ENCODE results near the gene HEY2.
"Not testable (repeated sequence)": the region's sequence is repeated elsewhere in the genome, so short reads cannot be mapped to it uniquely, and the experiment has no call there.

HEY2 gene

DNA sequence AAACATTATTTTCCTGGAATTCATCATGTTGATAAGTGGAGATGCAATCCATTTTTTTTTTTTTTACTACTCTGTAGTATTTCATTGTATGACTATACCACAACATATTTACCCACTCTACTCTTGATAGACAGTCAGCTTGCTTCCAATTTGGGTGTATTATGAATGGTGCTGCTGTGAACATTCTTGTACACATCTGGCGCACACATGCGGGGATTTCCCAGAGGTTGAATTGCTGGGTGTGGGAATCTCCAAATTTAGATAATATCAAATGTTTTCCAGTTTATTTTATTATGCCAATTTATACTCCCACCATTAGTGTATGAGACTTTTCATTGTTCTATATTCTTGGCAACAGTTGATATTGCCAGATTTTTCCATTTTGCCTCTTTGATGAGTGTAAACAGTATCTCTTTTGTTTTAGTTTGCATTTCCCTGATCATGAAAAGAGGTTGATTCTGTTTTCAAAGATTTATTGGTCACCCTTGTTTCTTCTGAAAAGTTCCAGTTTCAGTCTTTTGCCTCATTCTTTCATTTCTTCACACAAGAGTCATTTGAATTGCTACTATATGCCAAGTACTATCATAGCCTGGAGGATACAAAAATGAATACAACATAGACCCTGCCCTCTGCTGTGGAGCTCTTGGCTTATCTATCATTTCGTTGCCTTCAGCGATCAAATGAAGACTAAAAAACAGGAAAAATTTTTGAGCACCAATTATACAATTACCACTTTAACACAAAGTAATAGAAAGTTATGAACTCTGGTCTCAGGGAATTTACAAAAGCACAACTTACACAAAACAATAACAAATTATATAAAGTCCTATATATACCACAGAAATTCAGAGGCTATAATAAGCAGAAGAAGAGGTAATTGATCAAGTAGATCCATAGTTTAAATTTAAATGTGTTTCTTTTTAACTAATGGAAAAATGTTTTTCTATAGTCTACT is 24.2 kb downstream of the HEY2 start:
- no peak for FAIRE-seq

DNA sequence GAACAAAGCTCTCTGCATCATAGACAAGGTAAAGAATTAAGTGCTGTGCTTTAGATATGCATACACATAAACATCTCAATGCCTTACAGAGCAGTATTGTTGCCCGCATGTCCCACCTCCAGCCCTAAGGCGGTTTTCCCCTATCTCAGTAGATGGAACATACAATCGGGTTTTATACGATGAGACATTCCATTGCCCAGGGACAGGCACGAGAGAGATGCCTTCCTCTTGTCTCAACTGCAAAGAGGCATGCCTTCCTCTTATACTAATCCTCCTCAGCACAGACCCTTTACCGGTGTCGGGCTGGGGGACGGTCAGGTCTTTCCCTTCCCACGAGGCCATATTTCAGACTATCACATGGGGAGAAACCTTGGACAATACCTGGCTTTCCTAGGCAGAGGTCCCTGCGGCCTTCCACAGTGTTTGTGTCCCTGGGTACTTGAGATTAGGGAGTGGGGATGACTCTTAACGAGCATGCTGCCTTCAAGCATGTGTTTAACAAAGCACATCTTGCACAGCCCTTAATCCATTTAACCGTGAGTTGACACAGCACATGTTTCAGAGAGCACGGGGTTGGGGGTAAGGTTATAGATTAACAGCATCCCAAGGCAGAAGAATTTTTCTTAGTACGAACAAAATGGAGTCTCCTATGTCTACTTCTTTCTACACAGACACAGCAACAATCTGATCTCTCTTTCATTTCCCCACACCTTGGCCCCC is 26.8 kb downstream of the HEY2 start:
- FAIRE-seq, result not testable (repeated sequence)

DNA sequence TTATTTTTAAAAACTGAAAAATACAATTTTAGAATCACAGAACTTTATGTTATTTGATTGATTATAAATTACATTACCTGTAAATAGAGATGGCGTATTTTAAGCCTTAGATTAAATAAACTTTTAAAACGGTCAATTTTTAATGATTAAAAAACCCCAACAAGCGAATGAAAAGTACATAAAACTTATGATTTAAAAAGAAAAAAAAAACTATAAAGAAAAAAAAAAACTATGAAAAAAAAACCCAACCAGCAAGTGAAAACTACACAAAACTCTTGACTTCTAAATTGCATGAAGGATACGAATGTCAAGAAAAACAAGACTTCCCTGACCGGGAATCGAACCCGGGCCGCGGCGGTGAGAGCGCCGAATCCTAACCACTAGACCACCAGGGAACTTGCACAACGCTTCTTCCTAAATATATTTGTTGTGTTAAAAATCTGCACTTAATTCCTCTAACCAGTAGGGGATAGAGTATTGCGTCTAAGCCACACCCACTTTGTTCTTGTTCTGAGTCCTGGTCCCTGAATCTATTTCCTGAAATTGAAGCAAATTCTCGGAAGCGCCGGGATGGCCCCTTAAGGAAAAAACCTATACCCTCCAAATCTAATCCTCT is 30.6 kb downstream of the HEY2 start:
- FAIRE-seq, result peak; percentile 78

DNA sequence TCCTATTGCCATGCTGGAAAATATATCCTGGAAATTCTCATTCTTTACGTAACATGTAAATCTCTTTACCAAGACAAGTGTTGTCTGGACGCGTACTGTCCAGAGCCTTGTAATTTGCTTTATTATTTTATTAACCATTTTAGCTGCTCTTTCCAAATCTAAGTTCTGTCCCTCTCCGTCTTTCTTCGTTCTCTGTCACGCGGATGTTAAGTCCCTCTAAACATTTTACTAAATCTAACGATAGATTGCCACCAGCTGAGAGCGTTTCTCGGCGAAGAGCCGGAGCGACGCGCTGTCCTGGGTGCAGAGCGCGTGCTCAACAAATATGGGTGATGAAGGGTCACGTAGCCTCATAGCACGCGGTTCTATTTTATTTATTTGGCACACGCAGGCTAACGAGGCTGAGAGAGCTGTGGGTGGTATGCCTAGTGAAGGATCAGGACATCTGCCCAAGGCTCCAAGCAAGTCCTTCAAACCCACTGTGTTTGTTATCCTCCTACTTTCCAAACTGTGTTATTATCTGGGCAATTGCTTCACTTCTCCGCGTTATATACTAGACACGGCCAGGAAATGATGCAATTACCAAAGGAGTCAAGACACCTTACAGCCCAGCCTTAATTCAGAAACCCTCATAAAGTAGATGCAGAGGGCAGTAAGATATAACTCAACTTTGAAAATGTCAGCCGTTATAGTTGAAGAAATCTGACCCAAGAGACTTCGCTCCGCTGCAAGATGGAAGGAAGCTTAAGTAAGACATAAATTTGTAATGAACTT is 31.3 kb downstream of the HEY2 start:
- FAIRE-seq, result no peak

DNA sequence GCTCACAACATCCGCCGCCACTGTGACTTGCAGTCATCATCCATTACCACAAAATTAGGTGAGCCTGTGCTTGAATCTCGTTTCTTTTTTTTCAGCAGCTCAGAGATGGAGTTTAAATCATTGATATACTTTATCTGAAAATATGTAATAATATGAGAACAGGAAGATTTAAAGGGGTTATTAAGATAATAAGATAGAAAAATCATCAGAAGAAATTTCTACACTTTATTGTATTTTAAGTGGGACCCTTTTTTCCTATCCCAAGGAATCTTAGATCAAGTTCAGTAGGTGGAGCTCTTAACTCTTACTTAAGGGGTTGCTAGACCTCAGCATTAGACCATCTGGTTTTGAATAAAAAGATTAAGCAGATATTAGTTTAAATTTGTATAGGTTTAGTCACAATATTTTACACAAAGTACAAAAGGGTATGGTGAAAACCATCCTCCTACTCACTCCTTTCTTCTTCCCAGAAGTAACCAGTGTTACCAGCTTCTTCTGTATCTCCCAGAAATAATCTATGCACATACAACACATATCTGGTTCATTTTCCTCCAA is 32.0 kb downstream of the HEY2 start:
- peak; percentile 56 for FAIRE-seq

DNA sequence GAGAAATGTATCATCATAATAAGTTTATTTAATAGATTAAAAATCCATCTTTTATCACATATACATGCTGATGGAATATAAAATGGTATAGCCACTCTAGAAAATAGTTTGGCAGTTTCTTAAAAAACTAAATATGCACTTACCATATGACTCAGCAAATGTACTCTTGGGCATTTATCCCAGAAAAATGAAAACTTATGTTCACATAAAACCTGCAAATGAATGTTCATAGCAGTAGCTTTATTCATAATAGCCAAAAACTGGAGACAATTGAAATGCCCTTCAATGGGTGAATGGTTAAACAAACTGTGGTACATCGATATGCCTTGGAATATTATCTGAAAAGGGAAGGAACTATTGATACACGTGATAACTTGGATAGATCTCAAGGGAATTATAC is 34.9 kb downstream of the HEY2 start:
- FAIRE-seq, result no peak

DNA sequence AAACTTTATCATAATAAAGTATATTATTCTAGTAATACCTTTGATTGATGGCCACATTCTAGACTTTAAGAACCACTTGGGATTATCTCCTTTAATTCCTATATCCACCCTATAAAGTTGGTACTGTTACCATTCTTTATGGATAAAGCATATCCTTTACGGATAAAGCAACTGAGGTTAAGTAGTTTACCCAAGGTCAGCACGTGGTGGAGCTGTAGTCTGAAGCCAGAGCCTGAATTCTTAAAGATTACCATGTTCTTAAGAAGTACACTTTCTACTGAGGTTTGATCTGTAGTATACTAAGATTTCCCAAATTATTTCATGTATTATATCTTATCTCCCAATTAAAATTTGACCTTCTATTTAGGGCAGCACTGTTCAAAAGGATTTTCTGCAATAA is 38.4 kb downstream of the HEY2 start:
- no peak for FAIRE-seq

DNA sequence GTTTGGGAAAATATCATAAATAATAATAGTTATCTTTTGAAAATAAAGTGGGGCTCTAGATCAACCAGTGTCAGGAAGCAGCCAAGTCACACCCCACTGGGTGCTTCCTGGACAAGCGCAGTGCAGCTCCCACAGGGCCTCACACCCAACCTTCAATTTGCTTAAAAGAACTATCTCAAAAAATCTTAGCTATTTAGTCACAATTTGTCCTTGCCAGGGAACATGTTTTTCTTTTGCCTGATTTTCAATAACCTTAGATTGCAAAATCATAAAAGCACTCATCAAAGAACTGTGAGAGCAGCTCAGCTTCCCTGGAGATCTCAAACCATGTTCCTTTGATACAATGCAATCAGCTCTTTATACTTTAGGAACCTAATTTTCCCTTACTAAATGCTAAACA is 39.7 kb downstream of the HEY2 start:
- FAIRE-seq, result no peak

DNA sequence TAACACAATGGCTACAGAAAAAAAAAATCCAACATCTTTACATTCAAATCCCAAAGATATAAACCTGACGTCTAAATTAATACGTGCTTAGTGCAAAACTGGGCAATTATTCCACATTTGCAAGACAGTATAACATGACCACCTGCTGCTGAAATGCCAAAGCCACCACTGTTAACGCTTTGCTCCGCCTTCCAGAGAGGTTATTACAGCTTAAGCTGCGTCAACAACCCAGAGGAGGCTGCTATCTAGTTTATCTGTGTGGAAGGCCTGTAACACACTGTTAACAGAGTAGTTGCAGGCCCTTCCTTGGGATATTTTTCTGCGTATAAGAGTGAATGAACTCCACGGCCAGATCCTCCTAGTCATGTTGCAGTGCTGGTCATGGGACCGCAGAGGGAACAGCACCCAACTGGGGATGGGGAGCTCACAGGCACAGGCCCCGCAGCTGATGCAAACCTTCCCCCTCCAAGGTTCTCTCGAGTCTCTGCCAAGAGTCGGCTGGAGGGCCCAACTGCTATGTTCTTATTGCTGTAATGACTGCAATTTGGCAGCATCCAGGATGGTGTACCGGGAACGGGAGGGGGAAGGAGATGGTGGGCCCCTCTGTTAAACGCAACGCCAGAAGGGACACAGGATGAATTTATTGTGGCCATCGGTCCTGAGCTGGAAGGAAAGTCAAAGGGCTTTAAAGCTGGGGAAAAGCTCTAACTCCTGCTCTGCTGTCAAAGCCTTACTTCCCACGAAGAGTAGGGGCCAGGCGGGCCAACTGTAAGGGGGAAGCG is 40.3 kb downstream of the HEY2 start:
- peak; percentile 68 for FAIRE-seq

DNA sequence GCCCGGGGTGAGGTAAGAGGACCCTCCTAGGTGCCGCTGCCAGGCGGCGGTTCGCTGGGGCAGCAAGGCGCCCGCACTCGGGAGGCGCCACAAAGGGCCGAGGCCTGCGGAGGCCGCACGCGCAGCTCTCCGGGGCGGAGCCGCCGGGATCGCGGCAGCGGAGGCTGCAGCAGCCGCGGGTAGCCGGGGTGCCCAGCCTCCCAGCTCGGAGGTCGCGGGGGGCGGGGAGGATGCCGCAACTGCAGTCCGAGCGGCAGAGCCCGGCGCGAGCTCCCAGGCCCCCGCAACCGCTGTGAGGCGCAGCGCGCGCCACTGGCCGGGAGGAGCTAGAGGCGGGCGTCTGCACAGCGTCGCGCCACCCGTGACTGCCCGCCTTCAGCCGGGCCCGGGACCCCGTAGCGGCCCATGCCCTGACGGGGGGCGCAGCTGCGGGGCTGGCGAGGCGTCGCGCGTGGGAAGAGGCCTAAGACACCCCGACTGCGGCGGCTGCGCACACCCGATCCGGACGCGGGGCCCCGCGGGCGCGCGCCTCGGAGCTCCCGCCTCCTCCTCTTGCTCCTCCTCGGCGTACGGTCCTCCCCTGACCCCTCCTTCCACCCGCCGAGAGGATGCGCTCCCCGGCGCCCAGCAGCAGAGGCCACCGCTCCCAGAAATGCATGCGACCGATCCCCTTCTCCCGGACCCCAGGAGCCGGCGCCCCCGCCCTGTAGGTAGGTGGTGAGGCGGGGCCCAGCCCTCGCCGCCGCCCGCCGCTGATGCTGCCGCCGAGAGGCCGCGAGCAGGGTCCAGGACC is 41.1 kb downstream of the HEY2 start, which contains the start of gene NCOA7:
Gene NCOA7 (plus strand): TSS at position 603 of the 793 bp plus-strand sequence. CDS start 24,395 bp downstream, outside the sequence.
- FAIRE-seq, result no peak

DNA sequence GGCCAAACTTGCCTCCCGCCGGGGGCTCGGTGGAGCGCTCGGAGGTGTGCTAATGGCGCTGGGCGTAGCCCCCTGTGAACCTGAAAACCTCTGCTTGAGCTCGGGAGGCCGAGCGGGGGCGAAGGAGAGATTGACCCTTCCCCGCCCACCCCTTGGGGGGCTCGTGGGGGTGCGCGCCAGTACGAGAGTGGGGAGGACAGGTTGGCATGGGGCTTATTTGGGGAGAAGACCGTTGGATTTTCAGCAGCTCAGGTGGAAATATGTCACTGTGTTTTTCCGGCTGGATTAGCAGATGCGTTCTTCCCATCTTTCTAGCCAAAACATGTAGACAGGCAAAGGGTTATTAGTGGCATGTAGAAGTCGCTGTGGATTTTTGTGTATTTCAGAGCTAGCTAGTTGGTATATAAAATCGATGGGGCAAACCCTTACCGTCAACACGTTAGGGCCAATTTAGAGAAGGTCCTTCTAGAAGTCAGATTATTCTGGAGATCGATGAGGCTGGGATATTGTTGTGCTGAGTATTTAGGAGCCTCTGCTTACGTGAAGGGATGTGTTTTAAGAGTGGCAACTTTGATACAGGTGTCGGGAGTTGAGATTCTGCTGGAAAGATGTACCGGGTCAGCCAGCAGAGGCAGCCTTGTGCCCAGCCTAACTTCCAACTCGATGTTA is 41.9 kb downstream of the HEY2 start:
- no peak for FAIRE-seq

DNA sequence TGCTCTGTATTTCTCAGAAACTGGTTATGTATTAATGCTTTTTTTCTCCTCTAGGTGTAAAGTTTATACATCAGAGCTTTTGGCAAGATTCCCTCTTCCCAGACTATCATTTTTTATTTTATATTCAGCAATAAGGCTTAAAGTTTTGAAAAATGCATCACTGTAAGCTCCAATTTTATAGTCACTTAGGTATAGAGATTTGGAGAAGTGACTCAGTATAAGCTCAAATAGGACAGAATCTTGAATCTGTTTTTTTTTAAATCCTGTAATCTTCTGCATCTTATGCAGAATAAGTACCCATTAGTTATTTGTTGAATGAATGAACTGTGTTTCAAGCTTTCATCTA is 42.4 kb downstream of the HEY2 start:
- no peak for FAIRE-seq

DNA sequence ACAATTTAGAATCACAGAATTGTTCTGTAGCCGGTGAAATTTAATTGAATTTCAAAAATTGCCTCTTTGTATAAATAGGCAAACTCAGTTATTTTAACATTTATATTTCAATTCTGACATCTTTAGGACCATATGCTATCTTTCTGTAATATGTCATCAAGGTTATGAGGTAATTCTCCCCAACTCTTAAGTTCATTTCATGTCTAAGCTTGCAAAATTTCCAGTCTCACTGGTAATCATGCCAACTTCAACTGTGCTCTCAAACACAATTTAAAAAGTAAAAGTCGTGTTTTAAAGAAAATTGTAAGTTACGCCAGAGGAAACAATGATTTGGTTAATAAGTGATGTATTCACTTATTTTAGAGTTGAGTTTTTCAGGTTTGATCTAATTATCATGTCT is 42.7 kb downstream of the HEY2 start:
- FAIRE-seq, result no peak

DNA sequence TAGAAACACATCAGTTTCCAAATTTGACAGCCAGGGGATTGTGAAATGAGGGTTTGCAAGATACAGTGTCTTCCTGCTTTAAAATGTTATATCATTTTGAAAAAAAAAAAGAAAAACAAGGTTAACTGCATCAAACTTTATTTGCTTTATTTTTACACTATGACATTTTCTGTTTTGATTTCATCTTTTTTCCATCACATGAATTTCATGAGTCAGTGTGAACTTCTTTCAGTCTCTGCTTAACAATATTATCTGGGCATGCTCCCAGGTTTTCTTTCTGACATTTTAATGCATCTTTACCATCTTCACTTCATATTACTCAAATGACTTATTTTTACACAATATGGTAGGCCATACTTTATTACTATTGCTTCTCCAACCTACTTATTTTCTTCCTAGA is 43.2 kb downstream of the HEY2 start:
- no peak for FAIRE-seq

DNA sequence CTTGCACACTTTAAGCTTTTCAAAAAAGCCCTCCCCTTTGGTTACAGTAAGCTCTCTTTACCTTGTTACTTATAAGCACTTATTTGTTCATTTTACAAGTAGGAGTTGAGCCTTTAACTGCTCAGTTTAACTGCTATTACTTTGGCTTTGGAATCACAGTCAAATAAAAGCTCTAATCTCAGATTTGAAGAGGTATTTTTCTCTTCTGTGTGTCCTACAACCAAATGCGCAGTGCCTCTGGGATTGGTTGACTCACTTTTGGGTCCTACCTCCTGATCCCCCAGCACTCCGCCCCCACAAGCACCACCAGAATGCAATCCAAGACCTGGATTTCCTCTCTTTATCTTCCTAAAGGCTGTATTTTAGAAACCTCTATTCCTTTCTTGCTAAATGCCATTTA is 43.8 kb downstream of the HEY2 start:
- FAIRE-seq, result no peak

DNA sequence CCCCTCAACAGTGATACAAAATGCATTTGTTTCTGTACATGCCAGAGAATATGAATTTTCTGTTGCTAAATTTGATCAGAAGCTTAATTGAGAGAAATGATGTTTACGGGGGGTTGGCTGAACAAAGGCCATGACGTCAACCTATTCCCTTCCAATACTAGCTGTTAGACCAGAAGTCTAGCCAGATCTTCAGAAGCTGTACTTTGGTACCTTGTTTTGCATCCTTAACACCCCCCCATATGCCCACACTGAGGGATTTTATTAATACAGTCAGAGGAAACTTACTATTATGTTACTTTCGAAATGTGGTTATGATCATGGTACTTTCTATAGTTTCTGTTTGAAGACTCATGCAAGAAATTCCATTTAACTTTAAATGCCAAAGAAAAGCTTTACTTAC is 44.4 kb downstream of the HEY2 start:
- no peak for FAIRE-seq

DNA sequence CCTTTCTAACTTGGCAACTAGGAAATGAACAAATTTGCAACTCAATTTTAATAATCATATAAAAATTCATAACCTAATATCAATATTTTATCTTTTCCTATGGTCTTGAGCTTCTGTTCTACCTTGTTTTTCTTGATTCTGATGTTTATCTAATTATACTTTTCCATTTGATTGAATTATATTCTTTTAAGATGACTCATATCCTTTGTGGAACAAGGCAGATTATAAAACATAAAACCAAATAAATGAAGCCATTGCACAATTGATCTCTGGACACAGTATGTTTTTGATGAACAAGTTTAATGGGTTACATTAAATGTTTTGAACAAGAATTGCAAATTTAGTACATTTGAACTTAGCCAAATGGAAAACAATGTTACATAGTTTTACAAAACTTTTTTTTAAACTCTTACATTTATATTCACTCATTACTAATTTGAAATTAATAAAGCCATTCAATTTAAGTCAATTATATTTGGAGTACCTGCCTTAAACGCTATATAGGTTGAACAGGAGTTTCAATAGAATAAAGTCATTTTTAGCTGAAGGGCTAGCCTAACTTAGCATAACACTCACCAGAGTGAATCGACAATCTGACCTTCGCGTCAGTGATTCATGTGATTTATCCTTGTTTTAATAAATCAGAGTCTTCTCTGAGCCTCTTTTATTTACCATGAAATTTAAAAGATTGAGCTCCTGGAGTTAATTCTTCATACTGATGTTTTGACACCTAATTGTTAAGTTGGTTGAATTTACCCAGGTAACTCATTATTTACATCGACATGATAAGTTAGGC is 45.1 kb downstream of the HEY2 start:
- FAIRE-seq, result no peak

DNA sequence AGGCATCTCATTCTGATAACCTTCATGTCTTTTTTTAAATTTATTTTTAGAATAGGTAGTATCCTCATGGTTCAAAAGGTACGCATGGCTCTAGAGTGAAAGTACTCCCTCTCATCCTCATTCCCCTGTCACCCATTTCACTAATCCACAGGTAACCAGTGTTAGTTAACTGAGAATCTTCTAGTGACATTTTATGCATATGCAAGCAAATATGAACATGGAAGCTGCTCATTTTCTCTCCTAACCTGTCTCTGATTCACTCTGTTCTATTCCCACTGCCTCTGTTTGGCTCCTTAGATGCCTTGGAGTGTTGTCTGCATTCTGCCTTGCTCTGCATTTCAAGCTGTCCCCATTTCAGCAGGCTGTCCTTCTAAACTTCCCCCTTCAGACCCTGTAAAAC is 45.9 kb downstream of the HEY2 start:
- no peak for FAIRE-seq

DNA sequence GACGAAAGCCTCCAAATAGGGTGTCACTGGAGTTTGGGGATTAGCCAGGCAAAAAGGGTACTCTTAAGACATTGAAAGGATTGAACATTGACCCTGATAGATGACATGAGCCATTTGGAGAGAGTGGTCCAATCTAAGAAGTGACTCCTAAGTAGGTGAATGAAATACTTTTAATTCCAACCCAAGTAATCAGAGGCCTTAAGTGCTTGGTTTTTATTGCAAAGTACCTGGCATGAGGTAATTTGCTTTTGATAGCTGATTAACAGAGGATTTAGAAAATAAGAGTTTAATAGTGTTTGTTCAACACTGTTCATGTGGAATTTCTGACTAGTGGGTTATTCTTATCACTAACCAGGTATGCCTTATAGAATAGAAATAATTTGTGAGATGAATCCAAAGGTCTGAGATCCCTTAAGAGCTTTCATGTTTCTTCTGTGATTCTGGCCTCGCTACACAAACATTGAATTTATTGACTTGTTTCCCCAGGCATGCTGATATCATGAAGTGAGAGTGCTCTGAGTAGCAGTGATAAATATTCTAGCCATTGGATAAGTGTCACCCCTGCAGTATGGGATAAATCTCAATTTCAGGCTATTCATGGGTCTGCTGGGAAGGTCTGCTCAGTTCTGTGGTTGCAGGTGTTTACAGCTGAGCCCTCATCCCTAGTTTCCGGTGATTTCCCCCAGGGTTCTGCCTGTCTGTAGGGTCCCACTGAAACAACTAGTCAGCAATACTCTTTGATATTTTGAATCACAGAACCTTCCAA is 47.9 kb downstream of the HEY2 start:
- no peak for FAIRE-seq
